Hippocampal formation (tissue), 2 donors: ENCODE results near the gene ENTPD6.
A peak's percentile ranks its signal among the peaks of the same experiment; 100 is the strongest.
"Not testable (repeated sequence)": the region's sequence is repeated elsewhere in the genome, so short reads cannot be mapped to it uniquely, and the experiment has no call there.

ENCODE experiments used
- DNase-seq, 2 donors: peaks; one replicate each; lab custom pipeline; 2025; lab: John Stamatoyannopoulos, UW

Gene ENTPD6

GRCh38 chr20:25223765-25224720 lies 28.5 kb downstream of the ENTPD6 start:
- DNase-seq: no peak

DNA sequence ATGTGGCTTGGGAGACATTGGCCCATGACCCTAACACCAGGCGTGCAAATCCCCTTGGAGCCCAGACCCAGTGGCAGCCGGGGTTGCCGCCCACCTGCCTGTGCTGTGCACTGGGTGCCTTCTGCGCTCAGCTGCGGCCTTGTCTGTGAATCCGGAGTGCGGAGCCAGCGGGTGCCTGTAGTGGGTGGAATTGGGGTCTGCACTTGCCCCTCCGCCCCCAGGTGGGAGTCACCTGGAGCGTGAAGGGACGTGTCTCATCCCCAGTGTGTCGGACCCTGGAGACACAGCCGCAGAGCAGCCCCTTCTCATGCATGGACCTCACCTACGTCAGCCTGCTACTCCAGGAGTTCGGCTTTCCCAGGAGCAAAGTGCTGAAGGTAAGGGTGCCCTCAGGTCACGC lies 29.4 kb downstream of the ENTPD6 start:
- DNase-seq: no peak

- no peak for DNase-seq
These were observed 30.3 kb downstream of the ENTPD6 start for GRCh38 chr20:25225642-25226432.

GRCh38 chr20:25226433-25227316 lies 31.2 kb downstream of the ENTPD6 start:
- no peak for DNase-seq

DNA sequence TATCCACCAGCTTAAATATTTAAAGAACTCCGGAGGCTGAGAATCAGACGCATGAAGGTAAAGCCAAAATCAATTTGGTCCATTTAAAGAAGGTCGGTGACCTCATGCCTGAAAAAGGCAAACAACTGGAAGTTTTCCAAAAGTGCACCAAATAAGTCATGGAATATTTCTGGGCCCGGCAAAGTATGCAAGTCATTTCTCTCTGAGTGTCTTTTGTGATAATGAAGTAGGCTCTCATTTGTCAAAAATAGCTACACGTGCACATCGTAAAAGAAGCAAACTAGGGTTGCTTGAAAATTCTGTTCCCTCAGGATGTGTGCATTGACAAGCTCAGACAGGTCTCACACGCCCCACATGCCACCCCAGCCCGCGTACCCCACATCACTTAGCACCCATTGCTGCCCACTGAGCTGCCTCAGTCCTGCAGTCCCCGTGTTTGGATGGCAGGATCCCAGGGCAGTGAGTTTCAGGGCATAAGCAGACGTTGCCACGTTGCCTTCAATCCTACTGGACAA lies 31.9 kb downstream of the ENTPD6 start:
- DNase-seq: no peak

DNA sequence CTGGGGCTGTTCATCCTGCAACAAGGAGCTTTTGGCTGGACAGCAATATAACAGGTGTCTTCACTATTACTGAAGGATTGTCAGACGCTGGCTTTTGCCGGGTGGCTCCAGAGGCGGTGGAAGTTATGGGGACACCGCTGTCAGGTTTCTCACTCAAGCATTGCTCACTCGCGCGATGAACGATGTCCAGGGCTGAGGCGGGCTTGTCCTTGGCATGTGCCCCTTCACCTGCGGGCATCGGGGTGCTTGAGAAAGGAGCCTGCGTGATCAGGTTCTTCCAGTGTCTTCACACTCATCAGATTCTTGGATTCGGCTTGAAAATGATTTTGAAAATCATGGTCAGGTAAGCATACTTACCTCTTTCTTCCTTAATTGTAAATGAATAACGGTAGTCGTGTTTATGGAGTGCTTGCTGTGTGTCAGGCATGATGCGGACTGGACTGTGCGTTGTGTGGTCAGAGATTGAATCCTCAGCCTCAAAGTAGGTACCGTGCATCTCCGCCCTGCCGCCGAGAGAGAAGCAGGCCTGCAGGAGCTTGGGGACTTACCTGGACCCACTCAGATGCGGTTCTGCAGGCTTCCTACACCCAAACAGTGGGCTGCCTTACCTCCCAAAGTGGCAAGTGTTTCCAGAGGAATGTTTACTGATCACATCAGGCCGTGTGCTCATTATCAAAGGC lies 34.1 kb downstream of the ENTPD6 start:
- DNase-seq: no peak

DNA sequence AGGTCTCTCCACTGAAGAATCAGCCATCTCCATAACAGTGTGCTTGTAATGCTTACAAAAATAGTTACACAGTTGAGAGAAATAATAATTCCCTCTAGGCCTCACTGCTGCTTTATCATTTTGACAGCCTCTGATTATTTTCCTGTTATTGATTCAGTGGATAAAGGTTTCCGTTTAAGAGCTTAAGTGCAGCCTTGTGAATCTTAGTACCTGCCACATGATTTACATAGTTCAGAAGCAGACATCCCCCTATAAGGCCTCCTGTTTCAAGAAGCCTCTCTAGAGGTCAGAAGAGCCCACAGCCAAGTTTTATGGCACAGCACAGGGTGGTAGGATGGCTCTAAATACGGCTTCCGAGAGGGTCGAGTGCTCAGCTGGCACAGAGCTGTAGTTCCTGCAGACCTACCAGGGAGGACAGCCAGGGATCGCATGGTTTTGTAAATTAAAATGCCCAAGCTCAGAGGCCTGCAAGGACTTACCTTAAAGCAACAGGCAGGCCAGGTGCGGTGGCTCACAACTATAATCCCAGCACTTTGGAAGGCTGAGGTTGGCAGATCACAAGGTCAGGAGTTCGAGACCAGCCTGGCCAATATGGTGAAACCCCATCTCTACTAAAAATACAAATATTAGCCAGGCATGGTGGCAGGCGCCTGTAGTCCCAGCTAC lies 34.8 kb downstream of the ENTPD6 start:
- no peak for DNase-seq

- no peak for DNase-seq
These were observed 37.7 kb downstream of the ENTPD6 start for GRCh38 chr20:25233016-25233772.

GRCh38 chr20:25234009-25234849 lies 38.7 kb downstream of the ENTPD6 start:
- not testable (repeated sequence) for DNase-seq

DNA sequence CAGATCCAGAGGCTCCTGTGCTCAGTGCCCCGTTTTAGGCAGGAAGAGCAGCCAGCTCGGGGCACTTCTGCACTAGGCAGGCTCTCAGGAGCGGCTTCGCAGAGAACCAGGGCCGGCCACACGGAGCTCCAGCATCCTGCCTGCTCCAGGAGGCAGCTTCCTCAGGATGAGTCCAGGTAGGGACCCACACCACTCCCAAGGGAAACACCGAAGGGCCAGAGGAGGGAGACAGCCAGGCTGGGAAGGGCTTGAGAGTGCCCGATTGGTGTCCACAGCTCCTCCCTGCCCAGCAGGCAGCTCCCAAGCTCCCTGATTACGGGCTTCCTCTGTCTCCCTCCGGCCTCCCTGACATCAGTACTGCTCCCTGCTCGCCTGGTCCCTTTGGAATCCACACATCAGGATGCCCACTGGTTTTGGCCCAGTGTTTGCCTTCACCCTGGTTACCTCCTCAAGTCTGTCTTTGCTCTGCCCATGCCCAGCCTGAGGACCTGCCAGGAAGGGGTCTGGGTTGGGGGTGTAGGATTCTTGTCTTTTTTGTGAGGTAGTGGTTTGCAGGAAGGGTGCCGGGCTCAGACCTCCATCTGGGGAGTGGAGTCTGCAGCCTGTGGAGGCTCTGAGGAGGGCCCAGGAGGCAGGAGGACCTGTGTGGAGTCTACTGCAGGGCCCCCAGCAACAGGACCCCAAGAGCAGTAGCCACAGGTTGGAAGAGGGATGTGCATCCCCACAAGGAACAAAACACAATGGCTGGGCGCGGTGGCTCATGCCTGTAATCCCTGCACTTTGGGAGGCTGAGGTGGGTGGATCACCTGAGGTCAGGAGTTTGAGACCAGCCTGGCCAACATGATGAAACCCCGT lies 41.2 kb downstream of the ENTPD6 start:
- no peak for DNase-seq

DNA sequence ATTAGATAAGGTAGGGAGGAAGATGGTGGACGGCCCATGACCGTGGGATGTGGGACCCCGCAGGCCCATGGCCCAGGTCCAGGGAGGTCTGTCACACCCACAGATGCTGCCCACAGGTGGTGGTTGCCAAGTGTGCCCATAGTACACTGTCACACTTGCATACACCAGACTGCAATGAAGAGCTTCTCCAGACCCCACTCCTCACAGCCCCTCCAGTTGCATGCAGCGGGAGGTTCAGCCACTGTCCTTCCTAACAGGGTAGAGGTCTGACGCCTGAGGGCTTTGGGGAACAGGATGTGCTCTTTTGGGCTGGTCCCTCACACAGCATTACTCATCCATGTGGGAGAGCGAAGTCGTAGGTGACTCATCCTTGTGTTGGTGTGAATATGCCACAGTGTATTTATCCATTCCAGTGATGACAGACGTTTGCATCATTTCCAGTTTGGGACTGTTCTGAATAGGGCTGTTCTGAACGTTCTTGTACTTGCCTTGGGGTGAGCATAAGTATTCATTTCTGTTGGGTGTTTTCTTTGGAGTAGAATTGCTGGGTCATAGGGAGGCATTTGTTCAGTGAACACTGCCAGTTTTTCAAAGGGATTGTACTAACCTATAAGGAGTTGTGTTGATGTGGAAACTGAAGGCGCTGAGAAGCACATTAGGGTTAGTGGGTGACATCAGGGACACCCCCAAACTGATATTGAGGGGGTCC lies 42.3 kb downstream of the ENTPD6 start:
- DNase-seq: peak in 1 of 2 donors; percentile 26

GRCh38 chr20:25238319-25239037 lies 43.0 kb downstream of the ENTPD6 start:
- no peak for DNase-seq

DNA sequence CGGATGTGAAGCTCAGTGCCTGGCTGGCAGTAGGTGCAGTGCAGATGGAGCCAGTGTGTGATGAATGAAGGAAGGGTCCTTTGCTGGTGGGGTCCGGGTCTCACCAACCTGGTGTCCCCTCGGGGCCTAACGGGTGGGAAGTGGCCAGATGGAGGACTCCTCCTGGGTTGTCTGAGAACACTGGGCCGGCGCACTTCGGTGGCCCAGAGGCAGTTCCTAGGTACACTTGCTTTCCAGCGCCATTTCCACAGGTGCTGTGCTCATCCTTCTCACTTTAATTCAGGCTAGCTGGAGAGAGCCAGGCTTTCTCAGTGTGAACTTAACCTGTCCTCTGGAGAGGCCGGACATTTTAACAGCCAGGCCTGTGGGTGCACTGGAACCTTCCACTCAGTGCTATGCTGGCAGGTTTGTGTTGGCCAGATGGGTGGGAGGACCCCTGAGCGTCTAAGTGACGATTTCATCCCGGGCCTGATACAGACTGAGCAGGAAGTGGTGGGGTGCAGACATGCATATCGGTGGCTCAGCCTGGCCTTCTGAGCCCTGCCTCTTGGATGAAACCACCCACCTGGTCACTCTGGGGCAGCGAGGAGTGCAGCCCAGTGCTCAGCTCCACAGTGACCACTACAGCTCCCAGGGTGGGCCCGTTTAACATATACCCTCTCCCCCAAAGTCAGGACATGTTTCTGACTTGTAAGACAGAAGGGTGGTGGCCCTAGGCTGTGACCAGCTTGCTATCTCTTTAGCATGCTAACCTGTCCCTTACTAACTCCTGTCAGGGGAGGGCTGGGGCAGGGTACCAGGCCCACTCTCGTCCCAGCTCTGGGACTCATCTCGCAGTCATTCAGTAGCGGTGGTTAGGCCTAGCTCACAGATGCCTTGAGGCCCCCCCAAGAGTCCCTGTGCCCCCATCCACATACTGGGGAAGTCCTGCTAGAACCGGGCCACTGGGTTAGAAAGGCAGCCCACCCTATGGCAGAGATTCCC lies 44.2 kb downstream of the ENTPD6 start:
- no peak for DNase-seq

- DNase-seq: not testable (repeated sequence)
These were observed 45.5 kb downstream of the ENTPD6 start for GRCh38 chr20:25240851-25241658.

- DNase-seq: not testable (repeated sequence)
These were observed 46.1 kb downstream of the ENTPD6 start for GRCh38 chr20:25241659-25241955.
